Subcutaneous adipose tissue (tissue), 4 donors: ENCODE measurements around the gene ING3. TPM values are rescaled to one million over a fixed set of nuclear protein-coding genes. Genes with fewer than 3 reads are reported as not detected.

ENCODE experiments used
- total RNA-seq, 4 donors: library from RNA; depleted of rRNA; stranded (reverse); fragments of >200 nt; gene quantifications; one replicate each; pipeline ENCODE4 v1.1.0, GENCODE V29; 2016
- TF ChIP-seq, protein P1 (sequence below): fragments of 450-650 bp; IDR thresholded peaks from one replicate; pipeline ENCODE4 v1.5.1; 2016; ENCODE audit warnings: low read depth, mild to moderate bottlenecking, control low read depth, antibody characterized with exemption, moderate library complexity

The ING3 gene
- total RNA-seq, 4 donors from 2014 or later, result 17.8 to 24.8 (median 18.2) TPM

DNA sequence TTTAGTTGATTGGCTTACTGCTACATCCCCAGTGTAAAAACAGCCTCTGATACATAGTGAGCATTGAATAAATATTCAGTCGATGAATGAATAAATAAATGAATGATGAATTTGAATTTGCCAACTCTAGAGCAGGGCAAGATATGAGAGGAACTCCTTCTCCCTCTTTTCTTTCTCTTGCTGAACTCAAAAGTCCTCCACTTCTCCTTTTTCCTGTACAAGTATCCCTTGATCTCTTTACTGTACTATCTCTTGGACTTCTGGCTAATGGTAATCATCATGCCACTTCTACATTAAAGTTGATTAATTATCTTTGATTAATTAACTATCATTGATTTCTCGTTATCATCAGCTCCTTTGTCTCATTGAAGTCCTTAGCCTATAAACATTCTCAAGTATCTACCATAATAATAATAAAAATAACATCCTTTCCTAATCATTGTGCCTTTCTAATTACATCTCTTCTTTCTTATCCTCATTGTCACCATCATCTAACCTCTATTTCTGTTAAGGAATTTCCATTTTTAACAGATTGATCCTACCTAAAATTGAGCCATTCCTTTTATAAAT lies 48.5 kb downstream of the ING3 start:
- TF ChIP-seq, protein P1, sequence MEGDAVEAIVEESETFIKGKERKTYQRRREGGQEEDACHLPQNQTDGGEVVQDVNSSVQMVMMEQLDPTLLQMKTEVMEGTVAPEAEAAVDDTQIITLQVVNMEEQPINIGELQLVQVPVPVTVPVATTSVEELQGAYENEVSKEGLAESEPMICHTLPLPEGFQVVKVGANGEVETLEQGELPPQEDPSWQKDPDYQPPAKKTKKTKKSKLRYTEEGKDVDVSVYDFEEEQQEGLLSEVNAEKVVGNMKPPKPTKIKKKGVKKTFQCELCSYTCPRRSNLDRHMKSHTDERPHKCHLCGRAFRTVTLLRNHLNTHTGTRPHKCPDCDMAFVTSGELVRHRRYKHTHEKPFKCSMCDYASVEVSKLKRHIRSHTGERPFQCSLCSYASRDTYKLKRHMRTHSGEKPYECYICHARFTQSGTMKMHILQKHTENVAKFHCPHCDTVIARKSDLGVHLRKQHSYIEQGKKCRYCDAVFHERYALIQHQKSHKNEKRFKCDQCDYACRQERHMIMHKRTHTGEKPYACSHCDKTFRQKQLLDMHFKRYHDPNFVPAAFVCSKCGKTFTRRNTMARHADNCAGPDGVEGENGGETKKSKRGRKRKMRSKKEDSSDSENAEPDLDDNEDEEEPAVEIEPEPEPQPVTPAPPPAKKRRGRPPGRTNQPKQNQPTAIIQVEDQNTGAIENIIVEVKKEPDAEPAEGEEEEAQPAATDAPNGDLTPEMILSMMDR, result no peak

DNA sequence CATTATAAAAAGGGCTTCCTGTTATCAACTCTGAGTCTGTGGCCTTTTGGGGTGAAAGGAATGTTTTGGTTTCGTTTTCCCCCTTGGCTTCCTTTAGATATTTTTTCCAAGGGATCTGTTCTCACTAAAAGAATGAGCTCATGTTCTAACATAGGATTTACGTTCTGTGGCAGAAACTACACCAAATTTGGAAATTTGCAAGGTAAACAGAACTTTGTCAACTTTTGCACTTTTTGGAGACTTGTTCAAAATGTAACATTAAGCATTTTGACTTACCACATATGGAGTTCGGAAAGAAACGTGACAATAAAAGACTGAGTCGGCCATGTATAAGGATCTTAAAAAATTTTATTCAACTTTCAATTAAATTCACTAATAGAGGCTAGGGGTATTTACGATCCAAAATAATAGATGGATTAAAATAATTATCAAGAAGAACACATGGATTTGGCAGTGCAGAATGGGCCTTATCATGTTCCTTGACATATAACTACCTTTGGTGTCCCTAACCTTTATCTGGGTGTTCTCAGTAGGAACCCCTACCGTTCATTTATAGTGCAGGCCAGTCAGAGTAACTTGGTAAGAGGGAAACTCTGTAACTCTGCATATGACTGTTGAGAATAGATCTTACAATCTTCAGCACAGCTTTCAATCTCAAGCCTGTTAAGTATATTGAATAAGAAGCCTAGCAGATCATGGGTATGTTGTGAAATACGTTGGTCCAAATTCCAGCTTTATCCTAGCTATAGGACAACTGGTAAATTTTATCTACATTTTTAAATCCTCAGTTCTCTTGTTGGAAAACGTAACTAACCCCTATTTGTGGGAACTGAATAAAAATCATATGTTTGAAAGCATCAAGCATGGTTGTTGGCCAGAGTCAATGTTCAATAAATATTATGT lies 49.8 kb downstream of the ING3 start:
- TF ChIP-seq, protein P1, result no peak

DNA sequence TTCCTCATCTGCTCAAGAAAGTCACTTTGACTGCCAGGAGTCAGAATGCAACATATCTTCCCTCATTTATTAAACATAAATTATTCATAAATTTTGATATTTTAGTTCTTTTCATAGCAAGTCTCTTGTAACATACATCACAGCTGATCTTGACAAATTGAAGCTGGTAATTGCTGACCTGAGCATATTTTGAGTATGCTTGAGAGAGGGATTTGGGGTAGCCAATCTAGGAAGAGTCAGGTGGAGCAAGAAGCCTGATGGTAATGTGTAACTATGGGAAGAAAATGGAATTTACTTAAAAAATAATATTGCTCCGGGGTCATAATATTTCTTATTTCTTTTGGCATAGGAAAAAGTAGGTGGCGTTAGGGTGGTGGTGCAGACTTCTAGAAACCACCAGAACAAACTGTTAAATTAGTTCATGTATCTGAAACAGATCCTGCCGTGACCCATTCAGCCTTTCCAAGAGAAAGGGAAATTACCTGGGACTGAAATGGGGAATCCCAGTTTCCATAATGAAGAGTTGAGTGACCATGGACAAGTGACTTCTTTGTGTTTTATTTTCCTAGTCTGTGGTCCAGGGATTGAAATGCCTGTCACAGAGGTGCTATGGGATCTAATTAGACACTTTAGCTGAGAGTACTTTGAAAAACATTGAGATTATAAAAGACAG lies 50.8 kb downstream of the ING3 start:
- TF ChIP-seq, protein P1, result no peak

DNA sequence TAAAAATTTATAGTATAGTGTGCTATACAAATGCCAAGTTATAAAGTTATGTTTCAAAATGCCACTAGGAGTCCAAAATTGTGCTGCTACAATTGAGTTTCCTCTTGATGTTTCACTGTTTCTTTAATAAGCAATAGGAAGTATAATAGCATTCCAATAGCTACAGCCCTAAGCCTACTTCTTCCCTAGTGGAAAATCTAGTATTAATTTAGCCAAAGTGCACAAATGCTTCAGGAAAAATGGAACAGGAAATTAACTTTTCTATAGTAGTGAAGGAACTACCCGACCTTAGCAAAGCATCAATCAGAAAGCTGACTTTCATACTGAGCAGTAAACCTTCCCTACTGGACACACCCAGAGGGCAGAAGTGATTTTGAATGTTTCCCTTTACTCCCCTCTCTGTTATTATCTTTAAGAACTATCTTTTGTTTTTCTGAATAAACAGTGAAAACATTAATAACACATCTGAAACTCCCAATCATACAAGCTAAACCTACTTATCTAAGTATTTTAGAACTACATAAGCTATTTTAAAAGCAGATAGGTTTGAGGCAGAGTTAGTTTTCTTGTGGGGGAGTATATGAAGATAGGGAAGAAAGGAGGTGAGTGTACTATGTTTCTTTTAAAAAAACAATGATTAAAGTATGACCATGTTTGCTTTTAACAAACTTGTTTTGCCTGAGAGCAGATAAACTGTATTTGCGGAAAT lies 51.6 kb downstream of the ING3 start:
- TF ChIP-seq, protein P1, result no peak

DNA sequence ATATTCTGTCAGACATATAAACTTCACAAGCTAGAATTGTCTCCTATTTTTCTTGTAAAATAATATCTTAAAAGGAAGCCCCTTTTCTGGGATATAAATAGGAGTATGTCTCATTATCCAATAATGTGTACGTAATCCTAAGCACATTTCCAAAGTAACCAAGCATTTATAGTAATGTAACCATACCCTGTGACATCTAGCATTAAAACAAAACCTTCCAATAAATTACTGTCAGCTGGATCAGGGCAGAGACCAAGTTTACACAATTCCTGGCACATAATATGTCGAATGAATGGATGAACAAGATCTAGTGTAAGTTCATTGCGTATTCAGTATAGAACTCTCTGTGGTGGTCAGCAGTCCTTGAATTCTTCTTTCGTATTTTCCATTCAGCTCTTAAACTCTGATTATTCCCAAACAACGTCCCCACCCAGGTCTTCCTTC lies 52.2 kb downstream of the ING3 start:
- TF ChIP-seq, protein P1, result no peak

DNA sequence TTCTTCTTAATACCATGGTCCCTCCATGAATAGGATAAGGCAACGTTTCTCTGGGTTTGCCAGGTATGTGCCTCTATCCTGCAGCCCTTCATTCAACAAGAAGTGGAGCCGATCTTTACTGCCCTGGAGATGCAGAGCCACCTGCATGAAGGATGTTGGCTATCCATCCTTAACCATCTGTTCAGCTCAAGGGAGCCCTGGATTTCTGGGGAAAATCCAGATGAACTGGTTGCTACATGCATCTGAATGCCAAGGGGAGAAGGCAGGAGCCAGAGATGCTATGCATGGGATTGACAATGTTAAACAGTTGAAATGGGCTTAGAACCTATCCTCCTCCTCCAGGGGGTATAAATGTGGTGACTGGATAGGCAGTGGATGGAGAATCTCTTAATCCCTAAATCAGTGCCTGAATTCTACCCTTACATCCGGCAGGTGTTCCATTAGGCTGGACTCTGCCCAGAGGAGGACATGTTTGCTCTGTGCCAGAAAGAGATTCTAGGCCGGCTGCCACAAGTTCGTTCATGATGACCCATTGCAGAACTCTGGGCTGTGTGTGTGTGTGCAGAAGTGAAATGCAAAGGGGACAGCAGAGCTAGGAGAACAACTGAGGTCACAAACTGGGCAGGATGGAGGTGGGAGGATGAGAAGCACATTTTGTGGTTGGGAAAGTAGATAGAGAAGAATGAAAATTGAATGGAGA lies 53.6 kb downstream of the ING3 start:
- TF ChIP-seq, protein P1, result no peak
